ENCODE measurements around the gene PARN. TPM values are rescaled to one million over a fixed set of nuclear protein-coding genes. Genes with fewer than 3 reads are reported as not detected.

The PARN gene
- total RNA-seq, 4 donors from 2014 or later, result 34.1 to 50.0 (median 40.3) TPM

DNA sequence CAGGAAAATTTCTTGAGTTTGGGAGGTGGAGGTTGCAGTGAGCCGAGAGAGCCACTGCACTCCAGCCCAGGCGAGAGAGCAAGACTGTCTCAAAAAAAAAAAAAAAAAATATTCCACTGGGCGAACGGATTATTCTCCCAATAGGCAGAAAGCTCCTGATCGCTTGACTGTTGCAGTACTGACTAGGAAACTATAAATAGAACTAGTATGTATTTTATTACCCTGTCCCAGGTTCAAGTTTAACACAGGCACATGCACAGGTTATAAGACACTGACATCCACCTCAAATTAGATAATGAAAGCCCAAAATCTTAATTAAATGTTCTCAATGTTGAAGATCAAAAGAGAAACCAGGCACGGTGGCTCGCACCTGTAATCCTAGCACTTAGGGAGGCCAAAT lies 11.5 kb downstream of the PARN start:
- intact Hi-C loops (cut with DNase I; ENCODE audit: low total_unique reads), result no loop called here
- no peaks in the 10 kb centered on the region for H3K27me3 ChIP-seq
- no peak overlapping the region for H3K4me3 ChIP-seq
- DNase-seq, result no peak
- H3K27ac ChIP-seq, result no peak overlapping the region
- no peaks in the 10 kb centered on the region for H3K36me3 ChIP-seq
- no peaks in the 10 kb centered on the region for H3K9me3 ChIP-seq
- no peaks in the 10 kb centered on the region for H3K4me1 ChIP-seq
- TF ChIP-seq CTCF (IDR thresholded peaks at IDR 0.05) (no peak), POLR2A (IDR thresholded peaks at IDR 0.05) (no peak)

- intact Hi-C loops (cut with DNase I; ENCODE audit: low total_unique reads), result no loop called here
- Histone ChIP-seq H3K9me3 (no peaks in the 10 kb centered on the region), H3K4me3 (no peak overlapping the region), H3K27ac (no peak overlapping the region), H3K36me3 (no peaks in the 10 kb centered on the region), H3K27me3 (no peaks in the 10 kb centered on the region), H3K4me1 (no peaks in the 10 kb centered on the region)
- TF ChIP-seq POLR2A (IDR thresholded peaks at IDR 0.05) (no peak), CTCF (IDR thresholded peaks at IDR 0.05) (no peak)
- no peak for DNase-seq
Observed at GRCh38 chr16:14616280-14616679, 13.8 kb downstream of the PARN start.

DNA sequence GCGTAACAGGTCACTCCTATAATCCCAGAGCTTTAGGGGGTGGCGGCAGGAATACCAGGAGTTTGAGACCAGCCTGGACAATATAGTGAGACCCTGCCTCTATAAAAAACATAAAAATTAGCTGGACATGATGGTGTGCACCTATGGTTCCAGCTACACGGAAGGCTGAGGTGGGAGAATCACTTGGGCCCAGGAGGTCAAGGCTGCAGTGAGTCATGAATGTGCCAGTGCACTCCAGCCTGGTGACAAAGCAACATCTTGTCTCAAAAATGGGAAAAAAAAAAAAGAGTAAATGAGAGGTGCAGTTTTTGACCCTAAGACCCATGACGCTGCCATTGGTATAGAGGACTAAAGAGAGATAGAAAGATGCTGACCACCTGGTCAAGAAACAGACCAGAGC lies 16.1 kb downstream of the PARN start:
- Histone ChIP-seq H3K9me3 (no peaks in the 10 kb centered on the region), H3K27ac (no peak overlapping the region), H3K36me3 (no peaks in the 10 kb centered on the region), H3K4me3 (no peak overlapping the region), H3K4me1 (no peaks in the 10 kb centered on the region), H3K27me3 (no peaks in the 10 kb centered on the region)
- intact Hi-C loops (cut with DNase I; ENCODE audit: low total_unique reads), result no loop called here
- no peak for DNase-seq
- TF ChIP-seq CTCF (IDR thresholded peaks at IDR 0.05) (no peak), POLR2A (IDR thresholded peaks at IDR 0.05) (no peak)

DNA sequence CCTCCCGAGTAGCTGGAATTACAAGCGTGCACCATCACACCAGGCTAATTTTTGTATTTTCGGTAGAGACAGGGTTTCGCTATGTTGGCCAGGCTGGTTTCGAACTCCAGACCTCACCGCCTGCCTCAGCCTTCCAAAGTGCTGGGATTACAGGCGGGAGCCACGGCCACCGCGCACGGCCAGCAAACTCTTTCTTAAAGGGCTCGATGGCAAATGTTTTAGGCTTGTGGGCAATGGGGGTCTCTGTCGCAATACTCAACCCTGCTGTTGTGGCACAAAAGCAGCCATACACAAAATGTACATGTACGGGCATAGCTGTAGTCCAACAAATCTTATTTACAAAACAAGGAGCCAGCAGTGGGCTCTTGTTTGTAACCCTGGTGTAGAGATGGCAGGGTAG lies 18.4 kb downstream of the PARN start:
- DNase-seq, result no peak
- intact Hi-C loops (cut with DNase I; ENCODE audit: low total_unique reads), result no loop called here
- H3K27me3 ChIP-seq, result no peaks in the 10 kb centered on the region
- no peaks in the 10 kb centered on the region for H3K36me3 ChIP-seq
- TF ChIP-seq POLR2A (IDR thresholded peaks at IDR 0.05), result no peak
- TF ChIP-seq CTCF (IDR thresholded peaks at IDR 0.05), result no peak
- H3K4me3 ChIP-seq, result no peak overlapping the region
- H3K27ac ChIP-seq, result no peak overlapping the region
- H3K9me3 ChIP-seq, result no peaks in the 10 kb centered on the region
- no peaks in the 10 kb centered on the region for H3K4me1 ChIP-seq

DNA sequence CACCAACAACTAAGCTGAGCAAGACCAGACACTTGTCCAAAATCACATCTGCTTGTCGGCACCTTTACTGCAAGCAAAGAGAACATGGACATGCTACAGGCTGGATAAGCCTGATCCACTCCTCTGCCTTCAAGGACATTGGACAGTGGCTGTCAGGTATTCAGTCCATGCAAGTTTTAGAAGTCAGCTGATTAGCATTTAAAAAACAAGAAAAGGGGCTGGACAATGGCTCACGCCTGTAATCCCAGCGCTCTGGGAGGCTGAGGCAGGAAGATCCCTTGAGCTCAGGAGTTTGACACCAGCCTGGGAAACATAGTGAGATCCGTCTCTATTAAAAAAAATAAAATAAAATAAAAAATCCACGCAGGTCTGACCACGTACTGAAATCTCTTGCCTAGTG lies 20.3 kb downstream of the PARN start:
- DNase-seq, result no peak
- Histone ChIP-seq H3K27me3 (no peaks in the 10 kb centered on the region), H3K36me3 (no peaks in the 10 kb centered on the region), H3K27ac (no peak overlapping the region), H3K9me3 (no peaks in the 10 kb centered on the region), H3K4me1 (no peaks in the 10 kb centered on the region), H3K4me3 (no peak overlapping the region)
- TF ChIP-seq CTCF (IDR thresholded peaks at IDR 0.05) (no peak), POLR2A (IDR thresholded peaks at IDR 0.05) (no peak)
- intact Hi-C loops (cut with DNase I; ENCODE audit: low total_unique reads), result no loop called here
